ENCODE data around the gene ANXA2.

ANXA2 gene

GRCh38 chr15:60353245-60353920 lies 44.4 kb downstream of the ANXA2 start:
- no peak overlapping the region for H3K4me3 ChIP-seq (ENCODE audit: control insufficient read depth in 1 of 7, extremely low read depth in 1 of 7, insufficient read depth in 4 of 7, low read depth in 2 of 7, low read length in 6 of 7)
- H3K9me3 ChIP-seq (ENCODE audit: control extremely low read depth in 1 of 5, control insufficient read depth in 4 of 5, insufficient read depth in 2 of 5, low read depth in 1 of 5, low read length in 4 of 5): peaks cover 0 to 6% (median 0%) of the 10 kb centered on the region in 5 experiments
- H3K36me3 ChIP-seq (ENCODE audit: control insufficient read depth in 4 of 4, insufficient read depth in 4 of 4, low read length in 3 of 4): peaks cover 0 to 29% (median 5%) of the 10 kb centered on the region in 4 experiments
- WGBS (ENCODE audit: insufficient coverage): 67% methylated on average over 3 of the region's 5 CpGs
- POLR2A ChIA-PET: no interaction called here
- no peak overlapping the region for H3K27ac ChIP-seq (ENCODE audit: insufficient read depth in 1 of 2, low read depth in 1 of 2, low read length in 2 of 2, poor library complexity in 1 of 2, severe bottlenecking in 2 of 2)
- DNase-seq: no peak
- no peaks in the 10 kb centered on the region for H3K4me1 ChIP-seq (ENCODE audit: control extremely low read depth in 1 of 4, control insufficient read depth in 4 of 4, insufficient read depth in 4 of 4, low read length in 3 of 4)
- CTCF ChIA-PET: interaction anchor here (0.7 to 1.5 kb wide), 2 partner anchors 8 to 156 kb away, joined by 3 to 4 read pairs; no protein-coding TSS in a partner anchor
- H3K27me3 ChIP-seq (replicated peaks in 2 of 5; ENCODE audit: control insufficient read depth in 4 of 5, insufficient read depth in 5 of 5, low read length in 4 of 5): no peaks in the 10 kb centered on the region

GRCh38 chr15:60352525-60352924 lies 45.3 kb downstream of the ANXA2 start:
- H3K27ac ChIP-seq (ENCODE audit: insufficient read depth in 1 of 2, low read depth in 1 of 2, low read length in 2 of 2, poor library complexity in 1 of 2, severe bottlenecking in 2 of 2): no peak overlapping the region
- no peak for DNase-seq
- no peaks in the 10 kb centered on the region for H3K4me1 ChIP-seq (ENCODE audit: control extremely low read depth in 1 of 4, control insufficient read depth in 4 of 4, insufficient read depth in 4 of 4, low read length in 3 of 4)
- peaks cover 0 to 37% (median 5%) of the 10 kb centered on the region in 4 experiments for H3K36me3 ChIP-seq (ENCODE audit: control insufficient read depth in 4 of 4, insufficient read depth in 4 of 4, low read length in 3 of 4)
- H3K9me3 ChIP-seq (ENCODE audit: control extremely low read depth in 1 of 5, control insufficient read depth in 4 of 5, insufficient read depth in 2 of 5, low read depth in 1 of 5, low read length in 4 of 5): peaks cover 0 to 6% (median 0%) of the 10 kb centered on the region in 5 experiments
- ChIA-PET POLR2A (no interaction called here), CTCF (interaction anchor here (0.7 to 1.5 kb wide), 2 partner anchors 9 to 156 kb away, joined by 3 to 4 read pairs; no protein-coding TSS in a partner anchor)
- H3K27me3 ChIP-seq (replicated peaks in 2 of 5; ENCODE audit: control insufficient read depth in 4 of 5, insufficient read depth in 5 of 5, low read length in 4 of 5): no peaks in the 10 kb centered on the region
- WGBS (ENCODE audit: insufficient coverage): 100% methylated on average over 1 of the region's 2 CpGs
- H3K4me3 ChIP-seq (ENCODE audit: control insufficient read depth in 1 of 7, extremely low read depth in 1 of 7, insufficient read depth in 4 of 7, low read depth in 2 of 7, low read length in 6 of 7): no peak overlapping the region

DNA sequence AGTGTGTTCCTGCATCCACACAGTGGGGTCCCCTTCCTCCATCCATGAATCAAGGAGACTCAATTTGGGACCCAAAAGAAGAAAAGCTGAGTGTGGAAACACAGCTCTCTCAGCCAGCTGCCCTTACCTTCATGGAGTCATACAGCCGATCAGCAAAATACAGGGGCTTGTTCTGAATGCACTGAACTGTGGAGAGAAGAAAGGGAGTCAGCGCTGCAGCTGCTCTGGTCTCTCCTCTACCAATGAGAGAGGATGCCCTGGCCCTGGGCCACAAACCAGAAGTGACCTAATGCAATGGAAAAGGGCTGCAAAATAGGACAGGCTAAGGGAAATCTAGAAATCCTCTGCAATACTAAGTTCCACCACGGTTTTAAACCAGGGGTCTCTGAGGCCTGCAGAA lies 46.7 kb downstream of the ANXA2 start:
- peaks cover 0 to 6% (median 0%) of the 10 kb centered on the region in 5 experiments for H3K9me3 ChIP-seq (ENCODE audit: control extremely low read depth in 1 of 5, control insufficient read depth in 4 of 5, insufficient read depth in 2 of 5, low read depth in 1 of 5, low read length in 4 of 5)
- no peak overlapping the region for H3K4me3 ChIP-seq (ENCODE audit: control insufficient read depth in 1 of 7, extremely low read depth in 1 of 7, insufficient read depth in 4 of 7, low read depth in 2 of 7, low read length in 6 of 7)
- peaks cover 0 to 43% (median 5%) of the 10 kb centered on the region in 4 experiments for H3K36me3 ChIP-seq (ENCODE audit: control insufficient read depth in 4 of 4, insufficient read depth in 4 of 4, low read length in 3 of 4)
- no peaks in the 10 kb centered on the region for H3K4me1 ChIP-seq (ENCODE audit: control extremely low read depth in 1 of 4, control insufficient read depth in 4 of 4, insufficient read depth in 4 of 4, low read length in 3 of 4)
- POLR2A ChIA-PET: no interaction called here
- no peak overlapping the region for H3K27ac ChIP-seq (ENCODE audit: insufficient read depth in 1 of 2, low read depth in 1 of 2, low read length in 2 of 2, poor library complexity in 1 of 2, severe bottlenecking in 2 of 2)
- WGBS (ENCODE audit: insufficient coverage): 100% methylated on average over 1 of the region's 3 CpGs
- no peaks in the 10 kb centered on the region for H3K27me3 ChIP-seq (replicated peaks in 2 of 5; ENCODE audit: control insufficient read depth in 4 of 5, insufficient read depth in 5 of 5, low read length in 4 of 5)
- DNase-seq: no peak
- CTCF ChIA-PET: no interaction called here

GRCh38 chr15:60350108-60350507 lies 47.7 kb downstream of the ANXA2 start:
- 100% methylated on average over 2 of the region's 2 CpGs for WGBS (ENCODE audit: insufficient coverage)
- ChIA-PET CTCF (no interaction called here), POLR2A (no interaction called here)
- peaks cover 0 to 6% (median 0%) of the 10 kb centered on the region in 5 experiments for H3K9me3 ChIP-seq (ENCODE audit: control extremely low read depth in 1 of 5, control insufficient read depth in 4 of 5, insufficient read depth in 2 of 5, low read depth in 1 of 5, low read length in 4 of 5)
- no peak for DNase-seq
- H3K4me1 ChIP-seq (ENCODE audit: control extremely low read depth in 1 of 4, control insufficient read depth in 4 of 4, insufficient read depth in 4 of 4, low read length in 3 of 4): no peaks in the 10 kb centered on the region
- peaks cover 0 to 43% (median 5%) of the 10 kb centered on the region in 4 experiments for H3K36me3 ChIP-seq (ENCODE audit: control insufficient read depth in 4 of 4, insufficient read depth in 4 of 4, low read length in 3 of 4)
- H3K27me3 ChIP-seq (replicated peaks in 2 of 5; ENCODE audit: control insufficient read depth in 4 of 5, insufficient read depth in 5 of 5, low read length in 4 of 5): no peaks in the 10 kb centered on the region
- no peak overlapping the region for H3K4me3 ChIP-seq (ENCODE audit: control insufficient read depth in 1 of 7, extremely low read depth in 1 of 7, insufficient read depth in 4 of 7, low read depth in 2 of 7, low read length in 6 of 7)
- H3K27ac ChIP-seq (ENCODE audit: insufficient read depth in 1 of 2, low read depth in 1 of 2, low read length in 2 of 2, poor library complexity in 1 of 2, severe bottlenecking in 2 of 2): no peak overlapping the region

DNA sequence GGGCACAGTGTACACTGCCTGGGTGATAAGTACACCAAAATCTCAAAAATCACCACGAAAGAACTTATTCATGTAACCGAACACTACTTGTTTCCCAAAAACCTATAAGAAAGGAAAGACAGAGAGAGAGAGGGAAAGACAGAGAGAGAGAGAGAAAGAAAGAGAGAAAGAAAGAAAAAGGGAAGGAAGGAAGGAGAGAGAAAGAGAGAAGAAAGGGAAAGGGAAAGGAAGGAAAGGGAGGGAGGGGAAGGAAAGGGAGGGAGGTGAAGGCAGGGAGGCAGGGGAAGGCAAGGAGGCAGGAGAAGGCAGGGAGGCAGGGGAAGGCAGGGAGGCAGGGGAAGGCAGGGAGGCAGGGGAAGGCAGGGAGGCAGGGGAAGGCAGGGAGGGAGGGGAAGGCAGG lies 48.2 kb downstream of the ANXA2 start:
- POLR2A ChIA-PET: no interaction called here
- WGBS (ENCODE audit: insufficient coverage): no CpG with 5 or more reads among the region's 2 CpGs
- Histone ChIP-seq H3K36me3 (ENCODE audit: control insufficient read depth in 4 of 4, insufficient read depth in 4 of 4, low read length in 3 of 4) (peaks cover 0 to 43% (median 5%) of the 10 kb centered on the region in 4 experiments), H3K27ac (ENCODE audit: insufficient read depth in 1 of 2, low read depth in 1 of 2, low read length in 2 of 2, poor library complexity in 1 of 2, severe bottlenecking in 2 of 2) (no peak overlapping the region), H3K4me1 (ENCODE audit: control extremely low read depth in 1 of 4, control insufficient read depth in 4 of 4, insufficient read depth in 4 of 4, low read length in 3 of 4) (no peaks in the 10 kb centered on the region), H3K9me3 (ENCODE audit: control extremely low read depth in 1 of 5, control insufficient read depth in 4 of 5, insufficient read depth in 2 of 5, low read depth in 1 of 5, low read length in 4 of 5) (peaks cover 0 to 6% (median 0%) of the 10 kb centered on the region in 5 experiments), H3K27me3 (replicated peaks in 2 of 5; ENCODE audit: control insufficient read depth in 4 of 5, insufficient read depth in 5 of 5, low read length in 4 of 5) (no peaks in the 10 kb centered on the region), H3K4me3 (ENCODE audit: control insufficient read depth in 1 of 7, extremely low read depth in 1 of 7, insufficient read depth in 4 of 7, low read depth in 2 of 7, low read length in 6 of 7) (no peak overlapping the region)
- CTCF ChIA-PET: no interaction called here
- DNase-seq: no peak

DNA sequence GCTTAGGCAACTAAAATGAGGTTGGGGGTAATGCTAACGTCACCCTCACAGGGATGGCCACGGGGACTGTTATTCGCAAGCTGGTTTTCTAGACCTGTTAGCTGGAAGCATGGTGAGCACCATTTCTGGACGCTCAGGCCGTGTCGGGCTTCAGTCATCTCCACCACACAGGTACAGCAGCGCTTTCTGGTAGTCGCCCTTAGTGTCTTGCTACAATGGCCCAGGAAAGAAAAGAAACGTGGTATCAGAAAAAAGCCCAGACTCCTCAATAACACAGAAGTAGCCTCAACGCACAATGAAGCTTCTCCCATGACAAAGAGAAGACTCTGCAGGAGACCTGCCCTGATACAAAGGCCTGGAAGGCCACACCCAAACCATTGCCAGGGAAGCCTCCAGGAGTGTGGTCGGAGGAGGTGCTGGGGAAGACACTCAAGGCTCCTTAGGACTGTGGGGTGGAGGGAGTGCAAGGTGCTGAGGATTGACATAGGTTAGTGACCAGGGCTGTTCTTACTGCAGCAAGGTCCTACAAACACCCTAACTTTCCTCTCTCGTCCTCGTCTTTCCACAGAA lies 50.2 kb downstream of the ANXA2 start:
- 93% methylated on average over 8 of the region's 13 CpGs for WGBS (ENCODE audit: insufficient coverage)
- Histone ChIP-seq H3K4me1 (ENCODE audit: control extremely low read depth in 1 of 4, control insufficient read depth in 4 of 4, insufficient read depth in 4 of 4, low read length in 3 of 4) (no peaks in the 10 kb centered on the region), H3K27me3 (replicated peaks in 2 of 5; ENCODE audit: control insufficient read depth in 4 of 5, insufficient read depth in 5 of 5, low read length in 4 of 5) (no peaks in the 10 kb centered on the region), H3K4me3 (ENCODE audit: control insufficient read depth in 1 of 7, extremely low read depth in 1 of 7, insufficient read depth in 4 of 7, low read depth in 2 of 7, low read length in 6 of 7) (no peak overlapping the region), H3K36me3 (ENCODE audit: control insufficient read depth in 4 of 4, insufficient read depth in 4 of 4, low read length in 3 of 4) (peaks cover 0 to 34% (median under 1%) of the 10 kb centered on the region in 4 experiments), H3K27ac (ENCODE audit: insufficient read depth in 1 of 2, low read depth in 1 of 2, low read length in 2 of 2, poor library complexity in 1 of 2, severe bottlenecking in 2 of 2) (no peak overlapping the region), H3K9me3 (ENCODE audit: control extremely low read depth in 1 of 5, control insufficient read depth in 4 of 5, insufficient read depth in 2 of 5, low read depth in 1 of 5, low read length in 4 of 5) (no peaks in the 10 kb centered on the region)
- ChIA-PET POLR2A (no interaction called here), CTCF (interaction anchor here (1.5 kb wide), 1 partner anchor 15 kb away, joined by 5 read pairs; no protein-coding TSS in a partner anchor)
- no peak for DNase-seq

DNA sequence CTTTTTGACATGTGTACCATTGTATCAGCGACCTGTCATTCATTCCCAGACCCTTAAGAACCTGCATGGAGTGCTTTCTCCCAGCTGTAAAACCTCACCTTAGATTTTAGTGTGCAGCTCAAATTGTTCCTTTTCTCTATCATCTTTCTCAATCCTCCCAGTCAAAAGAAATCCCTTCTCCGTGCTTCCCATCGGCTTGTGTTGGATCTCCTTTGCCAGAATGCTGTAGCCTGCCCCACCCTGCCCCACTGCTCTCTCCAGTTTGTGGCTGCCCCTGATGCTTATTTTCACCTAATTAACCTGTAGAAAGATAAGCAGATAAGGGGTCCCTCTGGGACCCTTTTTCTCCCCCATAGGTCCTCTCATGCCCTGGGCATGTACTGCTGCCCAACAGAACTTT lies 51.1 kb downstream of the ANXA2 start:
- no peak for DNase-seq
- H3K27me3 ChIP-seq (replicated peaks in 2 of 5; ENCODE audit: control insufficient read depth in 4 of 5, insufficient read depth in 5 of 5, low read length in 4 of 5): no peaks in the 10 kb centered on the region
- no peak overlapping the region for H3K27ac ChIP-seq (ENCODE audit: insufficient read depth in 1 of 2, low read depth in 1 of 2, low read length in 2 of 2, poor library complexity in 1 of 2, severe bottlenecking in 2 of 2)
- H3K9me3 ChIP-seq (ENCODE audit: control extremely low read depth in 1 of 5, control insufficient read depth in 4 of 5, insufficient read depth in 2 of 5, low read depth in 1 of 5, low read length in 4 of 5): no peaks in the 10 kb centered on the region
- CTCF ChIA-PET: interaction anchor here (1.5 kb wide), 1 partner anchor 16 kb away, joined by 5 read pairs; no protein-coding TSS in a partner anchor
- no peak overlapping the region for H3K4me3 ChIP-seq (ENCODE audit: control insufficient read depth in 1 of 7, extremely low read depth in 1 of 7, insufficient read depth in 4 of 7, low read depth in 2 of 7, low read length in 6 of 7)
- peaks cover 0 to 26% (median 0%) of the 10 kb centered on the region in 4 experiments for H3K36me3 ChIP-seq (ENCODE audit: control insufficient read depth in 4 of 4, insufficient read depth in 4 of 4, low read length in 3 of 4)
- no peaks in the 10 kb centered on the region for H3K4me1 ChIP-seq (ENCODE audit: control extremely low read depth in 1 of 4, control insufficient read depth in 4 of 4, insufficient read depth in 4 of 4, low read length in 3 of 4)
- POLR2A ChIA-PET: no interaction called here
- 100% methylated on average over 2 of the region's 3 CpGs for WGBS (ENCODE audit: insufficient coverage)

Data from common myeloid progenitor, CD34-positive (primary cell).